Ramos (cell line): ENCODE results near the gene SPINK8.
"Not testable (repeated sequence)": the region's sequence is repeated elsewhere in the genome, so short reads cannot be mapped to it uniquely, and the experiment has no call there.

Experiments used
- in situ Hi-C: fragments of 300-500 bp; cut with MboI; formaldehyde crosslinking; loops from one replicate; pipeline ENCODE4 v1.14.3; 2022; ENCODE audit warnings: low sequenced_read_pairs; ENCODE audit not compliant: unreplicated experiment

SPINK8 gene

DNA sequence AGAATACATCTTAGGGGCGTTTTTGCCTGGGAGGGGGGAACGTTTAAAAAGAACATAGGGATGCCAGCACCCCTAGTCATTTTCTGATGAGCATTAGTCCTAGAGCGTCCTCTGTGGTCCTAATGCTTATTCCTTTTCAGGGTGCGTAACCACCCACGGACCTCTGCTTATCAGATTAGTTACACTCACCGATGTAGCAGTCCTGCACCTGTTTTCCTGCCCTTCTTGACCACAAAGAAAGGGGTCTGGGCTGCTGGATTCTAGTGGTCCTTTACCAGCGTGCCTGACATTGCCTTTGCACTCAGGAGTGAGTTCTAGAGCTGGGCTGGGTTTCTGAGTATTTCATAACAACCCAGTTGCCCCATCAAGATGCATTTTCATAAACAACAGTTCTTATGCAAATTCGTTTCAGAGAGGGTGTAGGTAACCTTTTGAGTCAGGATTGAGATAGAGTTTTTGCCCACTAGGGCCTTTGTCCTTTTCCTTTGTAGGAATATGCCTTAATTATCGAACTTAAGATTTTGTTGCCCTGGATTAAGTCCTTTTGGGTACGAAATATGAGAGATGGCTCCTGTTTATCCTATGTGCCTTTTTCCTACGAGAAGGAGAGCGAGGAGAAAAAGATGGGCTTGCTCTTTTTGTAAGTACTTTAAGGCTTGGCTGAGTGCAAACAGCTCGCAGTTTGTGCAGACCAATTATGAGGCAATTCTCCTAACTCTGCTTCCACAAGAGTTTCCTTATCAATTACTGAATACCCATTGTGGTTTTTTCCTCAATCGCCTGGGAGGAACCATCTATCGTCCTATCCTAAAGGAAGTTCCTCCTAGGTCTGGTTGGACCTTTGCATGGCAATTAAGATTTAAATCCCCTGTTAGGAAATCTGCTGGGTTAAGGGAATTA is at the start of gene SPINK8:
SPINK8 (minus strand) TSS at position 316 of the 900 bp plus-strand sequence. CDS start 5,320 bp downstream, outside the sequence.
- in situ Hi-C loops = not testable (repeated sequence)

DNA sequence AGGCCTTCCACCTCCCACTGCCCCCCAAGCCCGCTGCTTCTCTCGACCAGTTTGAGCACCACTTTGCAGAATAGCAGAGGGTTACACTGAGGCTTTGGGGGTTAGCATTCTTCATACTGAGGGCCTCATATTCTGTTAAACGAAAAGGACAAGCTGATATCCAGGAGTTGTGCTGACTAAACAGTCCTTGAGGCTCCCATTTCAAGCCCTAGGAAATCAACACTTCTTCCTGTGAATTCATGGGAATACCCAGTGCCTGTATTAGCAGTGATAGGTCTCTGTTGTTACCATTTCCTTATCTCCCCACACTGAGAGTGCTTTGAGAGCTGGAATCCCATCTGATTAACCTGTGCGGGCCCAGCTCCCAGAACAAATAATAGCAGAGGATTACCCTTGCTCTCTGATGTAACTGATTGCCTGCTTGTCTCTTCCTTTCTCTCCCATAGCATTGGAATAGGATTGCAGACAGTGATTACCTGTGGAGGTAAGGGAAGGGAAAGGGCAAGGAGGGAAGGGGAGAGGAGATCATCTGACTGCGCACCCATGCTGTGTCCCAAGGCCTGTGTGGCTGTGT is 39.5 kb upstream of the SPINK8 start:
- in situ Hi-C loops = no loop called here

DNA sequence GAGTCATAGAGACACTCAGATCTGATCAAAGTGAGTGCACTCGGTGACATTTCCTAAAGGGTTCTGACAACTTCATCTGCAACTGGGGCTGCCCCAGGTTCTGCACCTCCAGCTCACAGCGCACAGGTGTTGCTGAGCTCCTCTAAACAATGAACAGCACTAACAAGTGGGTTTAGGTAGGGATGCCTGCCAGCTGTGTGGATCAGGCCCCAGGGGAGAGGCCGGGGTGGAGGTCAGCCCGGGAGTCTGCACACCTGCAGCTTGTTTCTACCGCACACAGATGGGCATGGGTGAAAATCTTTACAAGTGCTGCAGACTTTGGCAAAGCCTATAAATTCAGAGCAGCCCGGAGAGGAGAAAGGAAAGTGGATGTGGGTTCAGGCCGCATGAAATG is 38.9 kb upstream of the SPINK8 start:
- in situ Hi-C loops = no loop called here

GRCh38 chr3:48371651-48372376 is 38.4 kb upstream of the SPINK8 start, which contains the start of gene FBXW12:
Gene FBXW12 (plus strand): TSS chr3:48372219. CDS start chr3:48372768, 549 bp downstream.
- in situ Hi-C loops = no loop called here

DNA sequence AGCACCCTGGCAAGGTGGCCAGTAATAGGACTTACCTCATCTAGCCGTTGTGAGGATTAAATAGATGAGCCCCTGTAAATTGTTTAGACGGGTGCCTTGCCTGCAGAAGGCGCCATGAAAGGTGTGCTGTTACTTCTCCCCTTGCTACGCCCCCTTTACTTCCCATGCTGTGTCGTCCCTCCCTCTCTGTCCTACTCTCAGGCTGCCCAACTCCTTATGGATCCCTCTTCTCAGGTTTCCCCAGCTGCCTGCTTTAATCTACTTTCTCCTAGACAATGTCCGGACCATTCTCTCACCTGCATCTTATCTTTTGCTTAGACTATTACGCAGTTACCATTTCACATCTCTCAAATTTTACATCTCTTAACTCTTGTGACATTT is 36.9 kb upstream of the SPINK8 start:
- in situ Hi-C loops = no loop called here

DNA sequence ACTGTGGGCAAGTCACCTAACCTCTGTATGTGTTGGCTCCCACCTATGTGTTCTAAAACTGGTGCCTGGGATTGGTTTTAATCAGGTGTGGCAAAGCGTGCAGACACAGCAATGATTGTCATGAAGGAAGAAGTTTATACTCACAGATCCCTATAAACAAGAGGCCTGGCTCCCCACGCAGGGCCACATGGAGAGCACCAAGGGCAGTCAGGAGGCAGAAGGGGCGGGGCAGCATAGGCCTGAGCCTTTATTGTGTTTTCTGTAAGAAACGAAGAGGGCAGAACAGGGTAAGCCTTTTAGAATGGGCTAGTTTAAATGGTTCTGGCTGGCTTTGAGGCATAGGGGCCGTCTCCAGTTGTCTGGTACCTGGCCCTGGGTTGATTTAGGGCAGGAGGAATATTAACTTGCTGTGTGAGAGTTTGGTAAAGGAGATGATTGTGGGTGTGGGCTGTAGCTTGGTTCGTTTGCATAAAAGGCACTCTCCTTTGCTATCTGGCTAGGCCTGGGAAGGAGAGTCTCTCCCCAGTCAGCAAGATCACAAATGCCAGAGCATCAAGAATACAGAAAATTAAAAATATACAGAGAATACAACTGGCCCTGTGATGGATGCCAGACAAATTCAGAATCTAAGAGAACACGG is 36.4 kb upstream of the SPINK8 start:
- in situ Hi-C loops = no loop called here

GRCh38 chr3:48367201-48367600 is 33.7 kb upstream of the SPINK8 start:
- in situ Hi-C loops = no loop called here

DNA sequence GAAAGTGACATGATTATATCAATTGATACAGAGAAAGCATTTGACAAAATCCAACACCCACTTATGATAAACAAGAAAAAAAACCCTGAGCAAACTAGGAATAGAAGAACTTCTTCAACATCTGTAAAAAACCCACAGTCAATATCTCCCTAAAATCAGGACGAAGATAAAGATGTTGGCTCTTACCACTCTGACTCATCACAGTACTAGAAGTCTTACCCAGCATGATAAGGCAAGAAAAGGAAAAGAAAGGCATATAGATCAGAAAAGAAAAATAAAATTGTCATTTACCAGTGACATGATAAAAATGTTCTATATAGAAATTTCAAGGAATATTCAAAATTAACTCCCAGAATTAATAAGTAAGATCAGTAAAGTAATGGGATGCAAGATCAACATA is 31.4 kb upstream of the SPINK8 start:
- in situ Hi-C loops = no loop called here

- in situ Hi-C loops = no loop called here
Observed at GRCh38 chr3:48361928-48362327, 28.5 kb upstream of the SPINK8 start.

GRCh38 chr3:48356419-48356818 is 23.0 kb upstream of the SPINK8 start:
- in situ Hi-C loops = no loop called here

- in situ Hi-C loops = no loop called here
Observed at GRCh38 chr3:48353987-48354386, 20.5 kb upstream of the SPINK8 start.

DNA sequence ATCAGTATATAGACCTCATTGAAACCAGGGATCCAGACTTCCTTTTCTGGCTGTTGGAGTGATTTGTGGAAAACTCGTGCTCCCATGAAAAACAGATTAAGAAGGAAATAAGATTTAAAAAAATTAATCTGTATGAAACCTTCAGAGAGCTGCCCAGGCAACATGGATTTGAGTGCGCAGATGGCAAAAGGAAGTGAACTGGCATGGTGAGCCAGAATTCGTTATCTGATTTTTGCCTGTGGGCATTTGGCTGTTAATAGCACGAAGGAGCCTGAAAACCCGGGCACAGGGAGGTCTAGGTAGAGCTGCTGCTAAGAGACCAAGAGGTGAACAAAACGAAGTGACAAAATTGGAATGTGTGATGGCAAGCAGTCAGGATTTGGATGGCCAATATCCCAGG is 19.1 kb upstream of the SPINK8 start:
- in situ Hi-C loops = no loop called here

DNA sequence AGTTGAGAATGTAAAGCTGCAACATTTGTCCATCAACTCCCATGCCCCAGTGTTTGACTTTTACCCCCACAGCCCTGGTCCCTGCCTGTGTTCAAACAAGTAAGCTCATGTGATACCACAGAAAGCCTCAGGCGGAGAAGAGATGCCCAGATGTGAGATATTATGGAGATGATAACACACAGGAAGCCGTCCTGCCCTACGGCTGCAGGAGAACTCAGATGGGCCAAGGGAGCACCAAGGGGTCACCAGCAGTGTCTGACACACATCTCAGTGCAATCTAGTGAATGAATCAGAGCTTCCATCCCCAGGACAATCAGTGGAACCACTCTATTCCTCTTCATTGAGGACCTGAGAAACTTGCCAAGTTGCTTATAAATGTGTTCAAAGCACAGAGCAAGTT is 14.0 kb upstream of the SPINK8 start:
- in situ Hi-C loops = no loop called here

DNA sequence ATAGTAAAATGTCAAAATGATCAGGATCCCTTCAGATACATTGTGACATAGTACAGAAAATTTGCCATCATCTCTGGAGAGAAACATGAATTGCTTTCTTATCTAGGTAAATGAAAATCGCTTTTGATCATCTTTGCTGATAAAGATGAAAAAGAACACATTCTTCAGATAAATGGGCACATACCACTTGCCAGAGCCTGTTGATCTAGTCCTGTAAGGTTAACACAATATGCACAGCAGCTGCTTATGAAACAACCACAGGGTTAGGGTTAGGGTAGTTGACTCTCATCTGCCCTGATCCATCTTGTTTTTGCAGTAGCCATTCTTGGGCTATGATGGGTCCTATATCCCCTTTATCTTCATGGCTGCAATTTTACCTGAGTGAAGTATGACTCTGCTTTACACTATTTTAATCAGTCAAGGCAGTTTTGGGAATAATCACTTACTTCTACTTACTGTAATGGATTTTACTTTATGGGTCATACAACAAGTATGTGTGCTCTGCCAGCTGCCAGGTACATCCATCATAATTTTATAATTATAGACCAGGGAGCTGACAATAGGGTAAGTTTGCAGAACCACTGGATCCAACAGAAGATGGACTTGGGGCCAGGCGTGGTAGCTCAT is 12.6 kb upstream of the SPINK8 start:
- in situ Hi-C loops = no loop called here

DNA sequence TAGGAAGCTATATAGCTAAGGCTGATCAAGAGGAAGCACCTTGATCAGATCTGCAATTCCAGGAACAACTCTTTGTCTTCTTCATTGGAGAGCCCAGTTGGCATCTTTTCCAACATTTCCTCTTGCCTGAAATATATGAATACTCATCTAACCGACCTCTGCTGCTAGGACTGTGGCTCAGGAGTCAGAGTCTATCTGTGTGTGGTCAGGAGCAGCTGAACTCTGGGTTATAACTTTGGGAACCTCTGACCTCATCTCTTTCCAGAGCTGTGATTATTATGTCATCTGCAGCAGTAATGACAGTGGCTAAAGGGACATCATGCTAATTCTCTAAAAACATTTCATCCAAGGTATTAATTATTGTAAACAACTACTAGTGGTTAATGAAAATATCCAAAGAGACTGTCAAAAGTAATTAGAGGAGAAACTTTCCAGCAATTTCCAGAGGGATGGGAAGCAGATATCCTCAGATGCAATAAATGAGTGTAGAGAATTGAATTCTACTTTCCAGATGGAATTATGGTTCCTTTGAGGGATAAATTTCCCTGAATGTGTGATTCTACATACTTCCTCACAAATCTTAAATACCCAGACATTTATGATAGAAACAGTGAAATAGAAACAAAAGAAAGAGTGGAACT is 11.5 kb upstream of the SPINK8 start:
- in situ Hi-C loops = no loop called here

DNA sequence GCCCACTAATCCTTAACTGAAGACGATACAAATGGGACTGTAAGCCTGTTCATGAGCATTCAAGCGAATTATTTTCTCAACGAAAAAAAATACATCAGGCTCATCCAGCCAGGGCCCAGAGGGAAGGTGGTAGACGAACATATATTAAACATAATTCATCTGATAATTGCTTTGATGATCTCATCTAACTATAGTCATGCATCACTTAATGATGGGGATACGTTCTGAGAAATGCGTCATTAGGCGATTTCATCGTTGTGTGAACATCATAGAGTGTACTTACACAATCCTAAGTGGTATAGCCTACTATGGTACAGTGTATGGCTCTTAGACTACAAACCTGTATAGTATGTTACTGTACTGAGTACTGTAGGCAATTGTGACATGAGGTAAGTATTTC is 10.0 kb upstream of the SPINK8 start:
- in situ Hi-C loops = no loop called here

- in situ Hi-C loops = no loop called here
Observed at GRCh38 chr3:48338635-48339034, 5.2 kb upstream of the SPINK8 start.

GRCh38 chr3:48337536-48337935 is 4.1 kb upstream of the SPINK8 start:
- in situ Hi-C loops = not testable (repeated sequence)

DNA sequence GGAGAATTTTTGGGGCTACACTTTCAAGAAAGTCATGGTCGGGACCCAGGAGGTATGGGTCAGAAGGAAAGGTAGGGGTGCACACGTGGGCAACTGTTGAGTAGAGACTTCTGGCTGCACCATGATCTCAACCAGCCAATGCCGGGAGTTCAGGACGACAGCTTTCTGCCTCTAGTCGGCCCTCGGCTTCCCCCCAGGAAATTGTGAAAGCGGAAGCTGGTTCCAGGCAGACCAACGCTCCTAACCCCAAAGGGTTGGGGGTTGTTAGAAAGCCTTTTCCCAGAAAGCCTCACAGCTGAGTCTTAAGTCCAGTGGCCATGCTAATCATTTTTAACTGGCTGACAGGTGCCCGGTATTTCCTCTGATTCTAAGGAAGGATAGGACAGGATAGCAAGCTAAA is 1.8 kb upstream of the SPINK8 start:
- in situ Hi-C loops = not testable (repeated sequence)

- in situ Hi-C loops = no loop called here
Observed at GRCh38 chr3:48334605-48335004, 1.1 kb upstream of the SPINK8 start.
